ENCODE results near the gene CABP7. TPM values are rescaled to one million over a fixed set of nuclear protein-coding genes. Genes with fewer than 3 reads are reported as not detected.

The CABP7 gene
- total and polyA plus RNA-seq, 2 of the 8 experiments (the other 6 are each of a cell fraction or from before 2014, with no cell fraction given): 0.20 to 0.36 TPM

GRCh38 chr22:29727131-29727523, 7.3 kb downstream of the CABP7 start (continued):
- TF ChIP-seq, protein P1, sequence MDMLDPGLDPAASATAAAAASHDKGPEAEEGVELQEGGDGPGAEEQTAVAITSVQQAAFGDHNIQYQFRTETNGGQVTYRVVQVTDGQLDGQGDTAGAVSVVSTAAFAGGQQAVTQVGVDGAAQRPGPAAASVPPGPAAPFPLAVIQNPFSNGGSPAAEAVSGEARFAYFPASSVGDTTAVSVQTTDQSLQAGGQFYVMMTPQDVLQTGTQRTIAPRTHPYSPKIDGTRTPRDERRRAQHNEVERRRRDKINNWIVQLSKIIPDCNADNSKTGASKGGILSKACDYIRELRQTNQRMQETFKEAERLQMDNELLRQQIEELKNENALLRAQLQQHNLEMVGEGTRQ (IDR thresholded peaks at IDR 0.05; ENCODE audit: low read length): no peak
- TF ChIP-seq TCF12 (IDR thresholded peaks at IDR 0.05; ENCODE audit: low read depth, low read length): no peak
- TF ChIP-seq, protein P2, sequence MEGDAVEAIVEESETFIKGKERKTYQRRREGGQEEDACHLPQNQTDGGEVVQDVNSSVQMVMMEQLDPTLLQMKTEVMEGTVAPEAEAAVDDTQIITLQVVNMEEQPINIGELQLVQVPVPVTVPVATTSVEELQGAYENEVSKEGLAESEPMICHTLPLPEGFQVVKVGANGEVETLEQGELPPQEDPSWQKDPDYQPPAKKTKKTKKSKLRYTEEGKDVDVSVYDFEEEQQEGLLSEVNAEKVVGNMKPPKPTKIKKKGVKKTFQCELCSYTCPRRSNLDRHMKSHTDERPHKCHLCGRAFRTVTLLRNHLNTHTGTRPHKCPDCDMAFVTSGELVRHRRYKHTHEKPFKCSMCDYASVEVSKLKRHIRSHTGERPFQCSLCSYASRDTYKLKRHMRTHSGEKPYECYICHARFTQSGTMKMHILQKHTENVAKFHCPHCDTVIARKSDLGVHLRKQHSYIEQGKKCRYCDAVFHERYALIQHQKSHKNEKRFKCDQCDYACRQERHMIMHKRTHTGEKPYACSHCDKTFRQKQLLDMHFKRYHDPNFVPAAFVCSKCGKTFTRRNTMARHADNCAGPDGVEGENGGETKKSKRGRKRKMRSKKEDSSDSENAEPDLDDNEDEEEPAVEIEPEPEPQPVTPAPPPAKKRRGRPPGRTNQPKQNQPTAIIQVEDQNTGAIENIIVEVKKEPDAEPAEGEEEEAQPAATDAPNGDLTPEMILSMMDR (IDR thresholded peaks at IDR 0.05; ENCODE audit: control extremely low read depth in 1 of 3, insufficient read depth in 1 of 3, low read depth in 1 of 3, low read length in 3 of 3): peak; percentile 42 to 62 (median 45)
- TF ChIP-seq SAP30 (IDR thresholded peaks at IDR 0.05; ENCODE audit: insufficient read depth, insufficient replicate concordance, low read length): no peak
- TF ChIP-seq CEBPB (IDR thresholded peaks at IDR 0.05; ENCODE audit: low read depth, low read length): no peak
- 0 out of 2 replicates have a peak, but pooled peaks have one; percentile 12 for TF ChIP-seq KDM1A (IDR thresholded peaks at IDR 0.05; ENCODE audit: borderline replicate concordance, low read length)

Data from H1 (cell line).